HG03342 (cell line): ENCODE measurements around the gene NDN.
A peak's percentile ranks its signal among the peaks of the same experiment; 100 is the strongest.

Source experiments
- ATAC-seq: cut with Tn5 transposase; IDR thresholded peaks from one replicate; pipeline ENCODE4 v1.9.1; 2021; ENCODE audit warnings: mild to moderate bottlenecking, moderate library complexity; ENCODE audit not compliant: unreplicated experiment

The NDN gene

DNA sequence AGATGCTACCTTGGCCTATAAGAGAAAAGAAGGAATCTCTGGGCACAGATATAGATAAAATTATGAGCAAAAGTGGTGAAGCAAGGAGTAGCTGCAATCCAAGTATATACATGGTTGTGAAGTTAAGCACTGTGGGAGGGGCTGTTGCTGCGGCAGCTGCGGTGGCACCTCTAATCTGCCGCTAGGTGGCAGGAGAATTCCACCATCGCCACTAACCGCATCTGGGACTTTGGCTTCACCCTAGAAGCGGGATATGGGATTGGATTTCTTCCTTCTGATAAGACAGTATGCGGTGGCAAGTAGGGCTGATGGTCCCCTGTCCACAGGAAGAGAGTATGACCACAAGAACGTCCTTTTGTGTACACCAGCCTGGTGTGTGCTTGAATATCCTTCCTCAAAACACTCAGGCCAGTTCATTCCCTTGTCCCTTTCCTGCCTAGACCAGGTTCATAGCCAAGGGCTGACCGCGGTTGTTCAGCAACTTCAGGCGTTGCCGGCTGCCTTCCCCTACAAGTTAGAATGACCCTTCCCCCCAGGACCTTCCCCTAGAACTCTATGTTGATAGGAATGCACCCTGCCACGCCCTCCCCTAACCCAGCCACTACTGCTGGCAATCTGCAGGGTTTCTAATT, 44.6 kb downstream of the NDN start:
- ATAC-seq = peak; percentile 73
